Epithelial cell of proximal tubule (primary cell): ENCODE results near the gene RABEPK. TPM values are rescaled to one million over a fixed set of nuclear protein-coding genes. Genes with fewer than 3 reads are reported as not detected.
A peak's percentile ranks its signal among the peaks of the same experiment; 100 is the strongest.
"Not testable (repeated sequence)": the region's sequence is repeated elsewhere in the genome, so short reads cannot be mapped to it uniquely, and the experiment has no call there.

ENCODE experiments used
- DNase-seq: peaks from one replicate; pipeline ENCODE4 v3.0.0-alpha.2; 2011; ENCODE audit warnings: low read depth
- H3K4me3 ChIP-seq: 2 replicates; pipeline ENCODE4 v1.5.1; 2011; ENCODE audit warnings: low read depth, mild to moderate bottlenecking, low read length
- total RNA-seq: library from RNA; depleted of rRNA; stranded (reverse); fragments of >200 nt; gene quantifications from 2 replicates; pipeline ENCODE4 v1.2.3, GENCODE V29; 2015
- TF ChIP-seq, protein P1 (sequence below): conservative IDR thresholded peaks from 2 replicates; pipeline ENCODE4 v1.5.1; 2012; ENCODE audit warnings: low read depth, mild to moderate bottlenecking, low read length

RABEPK gene
- total RNA-seq, 1 donor from 2014 or later: 20.3 TPM

- no peak for DNase-seq
- TF ChIP-seq, protein P1, sequence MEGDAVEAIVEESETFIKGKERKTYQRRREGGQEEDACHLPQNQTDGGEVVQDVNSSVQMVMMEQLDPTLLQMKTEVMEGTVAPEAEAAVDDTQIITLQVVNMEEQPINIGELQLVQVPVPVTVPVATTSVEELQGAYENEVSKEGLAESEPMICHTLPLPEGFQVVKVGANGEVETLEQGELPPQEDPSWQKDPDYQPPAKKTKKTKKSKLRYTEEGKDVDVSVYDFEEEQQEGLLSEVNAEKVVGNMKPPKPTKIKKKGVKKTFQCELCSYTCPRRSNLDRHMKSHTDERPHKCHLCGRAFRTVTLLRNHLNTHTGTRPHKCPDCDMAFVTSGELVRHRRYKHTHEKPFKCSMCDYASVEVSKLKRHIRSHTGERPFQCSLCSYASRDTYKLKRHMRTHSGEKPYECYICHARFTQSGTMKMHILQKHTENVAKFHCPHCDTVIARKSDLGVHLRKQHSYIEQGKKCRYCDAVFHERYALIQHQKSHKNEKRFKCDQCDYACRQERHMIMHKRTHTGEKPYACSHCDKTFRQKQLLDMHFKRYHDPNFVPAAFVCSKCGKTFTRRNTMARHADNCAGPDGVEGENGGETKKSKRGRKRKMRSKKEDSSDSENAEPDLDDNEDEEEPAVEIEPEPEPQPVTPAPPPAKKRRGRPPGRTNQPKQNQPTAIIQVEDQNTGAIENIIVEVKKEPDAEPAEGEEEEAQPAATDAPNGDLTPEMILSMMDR: no peak
These were observed 17.3 kb upstream of the RABEPK start for GRCh38 chr9:125183054-125183453.

DNA sequence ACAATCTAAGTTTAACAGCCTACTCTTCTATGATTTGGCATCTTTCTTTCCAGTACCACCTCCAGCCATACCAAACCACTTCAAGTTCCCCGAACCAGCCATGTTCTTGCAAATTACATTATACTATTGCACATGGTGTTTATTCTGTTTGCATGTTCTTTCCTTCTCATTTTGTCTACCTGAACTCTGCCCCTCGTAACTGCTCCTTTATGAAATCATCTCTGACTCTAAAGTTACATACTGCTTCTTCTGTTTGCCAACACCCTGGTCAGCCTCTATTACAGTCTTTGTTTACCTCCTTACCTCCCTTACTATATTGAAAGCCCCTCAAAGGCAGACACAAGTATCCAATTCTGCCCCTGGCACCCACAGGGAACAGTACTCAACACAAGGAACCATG lies 16.8 kb upstream of the RABEPK start:
- no peak for DNase-seq
- TF ChIP-seq, protein P1: no peak
- H3K4me3 ChIP-seq: no peak overlapping the region

More at GRCh38 chr9:125183054-125183453, 17.3 kb upstream of the RABEPK start:
- no peak overlapping the region for H3K4me3 ChIP-seq

DNA sequence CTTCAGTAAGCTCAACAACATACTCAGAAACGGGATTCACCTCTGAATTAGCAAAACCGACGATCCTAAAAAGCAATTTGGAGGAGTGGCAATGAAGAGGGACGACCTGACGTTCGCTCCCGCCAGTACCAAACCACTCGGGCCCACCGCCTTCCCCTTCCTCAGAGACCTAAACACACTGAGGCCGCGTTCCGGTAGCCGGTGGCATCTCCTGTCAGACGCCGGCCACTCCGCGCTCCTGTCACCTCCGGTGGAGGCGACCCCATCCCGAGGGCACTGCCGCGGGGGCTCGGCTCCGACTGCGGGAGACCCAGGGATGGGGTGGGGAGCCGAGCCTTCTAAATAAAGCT lies 11.4 kb upstream of the RABEPK start:
- TF ChIP-seq, protein P1: no peak
- no peak for DNase-seq
- H3K4me3 ChIP-seq: peak overlapping the region; percentile 88

DNA sequence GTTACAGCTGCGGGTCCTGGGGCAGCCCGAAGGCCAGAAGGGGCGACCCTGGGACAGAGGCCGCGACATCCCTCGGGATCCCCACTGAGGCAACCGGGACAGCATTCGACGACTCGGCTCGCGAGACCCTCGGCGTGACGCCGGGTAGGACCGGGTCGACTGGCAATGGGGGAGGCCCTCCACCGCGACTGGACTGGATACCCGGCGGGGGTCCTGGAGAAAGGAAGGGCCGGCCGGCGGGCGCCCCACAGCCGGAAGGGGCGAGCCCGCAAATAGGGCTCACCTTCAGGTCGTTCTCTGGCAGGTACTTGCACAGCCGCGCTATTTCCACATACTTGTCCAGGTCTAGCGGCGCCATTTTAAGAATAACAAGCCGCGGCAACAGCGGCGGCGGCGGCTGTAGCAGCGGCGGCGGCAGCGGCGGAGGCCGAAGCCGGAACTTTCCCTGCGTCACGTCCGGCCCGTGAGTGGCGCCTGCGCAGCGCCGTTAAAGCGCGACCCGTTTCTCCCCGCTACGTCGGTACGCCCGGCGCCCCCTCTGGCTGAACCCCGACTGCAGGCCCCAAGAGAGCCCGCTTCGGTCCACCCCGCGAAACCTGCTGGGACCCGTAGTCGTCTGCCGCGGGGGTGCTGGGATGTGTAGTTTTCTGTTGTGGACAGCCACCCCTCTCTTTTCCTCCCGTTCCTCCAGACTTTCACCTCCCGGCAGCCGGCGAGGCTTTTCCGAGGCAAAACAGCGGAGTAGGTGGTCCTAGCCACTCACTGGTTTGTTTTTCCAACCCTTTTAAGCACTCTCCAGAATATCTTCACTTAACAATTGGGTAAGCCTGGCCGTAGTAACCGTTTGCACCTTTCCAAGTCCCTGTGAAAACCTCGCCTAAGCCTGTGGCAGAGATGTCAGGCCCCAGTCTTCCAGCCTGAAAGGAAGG lies 10.7 kb upstream of the RABEPK start, which contains the start of gene PPP6C:
Gene PPP6C (minus strand): TSS at position 443 of the 929 bp plus-strand sequence. CDS start 85 bp downstream, at position 358.
- H3K4me3 ChIP-seq: peak within 1 kb of the TSS; percentile 88
- TF ChIP-seq, protein P1: peak; percentile 58
- peak; percentile 56 for DNase-seq

- TF ChIP-seq, protein P1: no peak
- DNase-seq: no peak
- H3K4me3 ChIP-seq: peak overlapping the region; percentile 88
These were observed 10.0 kb upstream of the RABEPK start for GRCh38 chr9:125190361-125190801.

DNA sequence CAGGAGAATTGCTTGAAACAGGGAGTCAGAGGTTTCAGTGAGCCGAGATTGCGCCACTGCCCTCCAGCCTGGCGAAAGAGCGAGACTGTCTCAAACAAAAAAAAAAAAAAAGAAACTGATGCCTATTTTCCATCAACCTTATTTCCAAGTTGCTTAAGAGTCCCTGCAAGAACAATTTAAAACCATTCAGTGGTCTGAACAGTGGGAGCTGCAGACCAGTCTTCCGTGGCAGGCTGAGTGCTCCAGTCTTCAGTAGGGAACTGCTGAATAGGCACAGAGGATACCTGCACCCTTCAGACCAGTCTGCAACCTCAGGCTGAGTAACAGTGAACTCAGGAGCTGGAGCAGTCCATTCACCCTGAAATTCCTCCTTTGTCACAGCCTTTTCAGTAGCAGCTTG lies 5.9 kb upstream of the RABEPK start:
- not testable (repeated sequence) for H3K4me3 ChIP-seq, DNase-seq

GRCh38 chr9:125195591-125195990 lies 4.8 kb upstream of the RABEPK start:
- DNase-seq, H3K4me3 ChIP-seq: not testable (repeated sequence)

- no peak overlapping the region for H3K4me3 ChIP-seq
- no peak for DNase-seq
- TF ChIP-seq, protein P1: no peak
These were observed 2.7 kb downstream of the RABEPK start for GRCh38 chr9:125202846-125203618.
